PC-3 (cell line): ENCODE measurements around the gene MS4A18. TPM values are rescaled to one million over a fixed set of nuclear protein-coding genes. Genes with fewer than 3 reads are reported as not detected.
A peak's percentile ranks its signal among the peaks of the same experiment; 100 is the strongest.

ENCODE experiments used
- ATAC-seq: fragments of 200-7000 bp; cut with Tn5 transposase; 2 replicates; pipeline ENCODE4 v1.9.1; 2020; ENCODE audit warnings: mild to moderate bottlenecking, moderate library complexity
- BruUV-seq: library from RNA; stranded (reverse); fragments of 400-500 nt; replicated peaks from 2 replicates; lab custom pipeline; 2021; lab: Mats Ljungman, UMichigan
- CTCF ChIA-PET: fragments of 300-600 bp; sonication (Branson Sonifier 250); formaldehyde crosslinking; loops from one replicate; lab custom pipeline; 2022; ENCODE audit warnings: antibody characterized with exemption; lab: Charles Lee
- POLR2A ChIA-PET: fragments of 300-600 bp; sonication (Branson Sonifier 250); formaldehyde crosslinking; loops from one replicate; lab custom pipeline; 2022; ENCODE audit warnings: antibody characterized with exemption; ENCODE audit not compliant: unreplicated experiment; lab: Charles Lee
- DNase-seq: peaks from one replicate; pipeline ENCODE4 v3.0.0-alpha.2; 2015
- H2AFZ ChIP-seq: fragments of 300-600 bp; sonication (generic); 2 replicates; pipeline ENCODE4 v1.6.0; 2016; ENCODE audit warnings: antibody characterized with exemption, low read length
- H3F3A ChIP-seq: fragments of 300-600 bp; sonication (generic); one replicate; pipeline ENCODE4 v1.6.0; 2017; ENCODE audit warnings: antibody characterized with exemption, low read length, control low read depth, mild to moderate bottlenecking; ENCODE audit not compliant: unreplicated experiment
- H3K27ac ChIP-seq: fragments of 300-600 bp; sonication (generic); 2 replicates; pipeline ENCODE4 v1.5.1; 2016; ENCODE audit warnings: mild to moderate bottlenecking, low read length
- H3K27me3 ChIP-seq: fragments of 300-600 bp; sonication (generic); 2 replicates; pipeline ENCODE4 v1.6.1; 2016; ENCODE audit warnings: low read length, mixed read lengths
- H3K36me3 ChIP-seq: fragments of 300-600 bp; sonication (generic); 2 replicates; pipeline ENCODE4 v1.6.1; 2016; ENCODE audit warnings: low read depth, mixed run types, low read length, mixed read lengths
- H3K4me1 ChIP-seq: fragments of 300-600 bp; sonication (generic); 2 replicates; pipeline ENCODE4 v1.5.1; 2016; ENCODE audit warnings: low read length; ENCODE audit not compliant: insufficient read depth
- H3K4me2 ChIP-seq: fragments of 300-600 bp; sonication (generic); 2 replicates; pipeline ENCODE4 v1.6.0; 2016; ENCODE audit warnings: low read length
- H3K4me3 ChIP-seq: fragments of 300-600 bp; sonication (generic); 2 replicates; pipeline ENCODE4 v1.5.1; 2016; ENCODE audit warnings: mild to moderate bottlenecking, low read length, mixed read lengths
- H3K79me2 ChIP-seq: fragments of 300-600 bp; sonication (generic); 2 replicates; pipeline ENCODE4 v1.6.1; 2017; ENCODE audit warnings: low read length, mixed read lengths
- H3K9ac ChIP-seq: fragments of 300-600 bp; sonication (generic); 2 replicates; pipeline ENCODE4 v1.6.0; 2016; ENCODE audit warnings: mild to moderate bottlenecking, low read length
- H3K9me2 ChIP-seq: fragments of 300-600 bp; sonication (generic); replicated peaks from 2 replicates; pipeline ENCODE4 v1.6.1; 2016; ENCODE audit warnings: mixed run types, low read length, mixed read lengths
- H3K9me3 ChIP-seq: fragments of 300-600 bp; sonication (generic); 2 replicates; pipeline ENCODE4 v1.6.1; 2016; ENCODE audit warnings: low read length, mixed read lengths
- H4K20me1 ChIP-seq: fragments of 300-600 bp; sonication (generic); 2 replicates; pipeline ENCODE4 v1.6.1; 2016; ENCODE audit warnings: low read length, mixed read lengths
- EZH2 ChIP-seq: fragments of 300-600 bp; sonication (generic); IDR thresholded peaks from one replicate; pipeline ENCODE4 v1.6.1; 2017; ENCODE audit warnings: antibody characterized with exemption, mild to moderate bottlenecking, low read length; ENCODE audit not compliant: unreplicated experiment
- EZH2phosphoT487 ChIP-seq: fragments of 300-600 bp; sonication (generic); IDR thresholded peaks from 2 replicates; pipeline ENCODE4 v1.6.1; 2018; ENCODE audit warnings: mild to moderate bottlenecking, antibody characterized with exemption, low read length, borderline replicate concordance
- intact Hi-C: fragments of 100-400 bp; cut with micrococcal nuclease; formaldehyde crosslinking; loops from 2 replicates; pipeline ENCODE4 v1.9.0; 2023
- total RNA-seq: library from RNA; depleted of rRNA; stranded (reverse); fragments of >200 nt; gene quantifications from 2 replicates; pipeline ENCODE4 v1.2.3, GENCODE V29; 2014
- TF ChIP-seq, protein P1 (sequence below): fragments of 300-600 bp; sonication (generic); conservative IDR thresholded peaks from 2 replicates; pipeline ENCODE4 v1.5.1; 2017; ENCODE audit warnings: antibody characterized with exemption, low read depth, mild to moderate bottlenecking, low read length

MS4A18 gene
- total RNA-seq, 1 experiment from 2014 or later = not detected

DNA sequence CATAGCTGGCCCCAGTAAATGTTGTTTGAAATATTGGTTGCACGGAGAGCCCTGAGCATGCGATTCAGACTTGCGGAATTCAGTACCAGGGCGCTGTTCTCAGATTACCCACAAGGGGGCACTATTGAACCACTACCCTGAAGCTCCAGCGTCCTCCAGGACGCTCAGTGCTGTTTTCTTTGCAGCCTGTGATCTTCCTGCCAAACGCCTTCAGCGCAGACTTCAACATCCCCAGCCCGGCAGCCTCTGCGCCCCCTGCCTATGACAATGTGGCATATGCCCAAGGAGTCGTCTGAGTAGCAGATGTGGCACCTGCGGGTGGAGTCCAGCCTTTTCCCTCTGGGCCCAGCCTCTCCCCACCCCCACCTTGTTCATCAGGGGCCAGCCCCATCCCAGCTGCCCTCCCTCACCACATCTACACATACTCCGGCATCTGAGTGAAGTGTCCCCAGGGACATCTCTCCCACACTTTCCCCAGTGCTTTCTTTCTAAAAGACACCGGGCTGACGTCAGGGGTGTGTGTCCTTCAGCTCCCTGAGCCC, 51.0 kb downstream of the MS4A18 start:
- H3K9me2 ChIP-seq = no peaks in the 10 kb centered on the region
- no peaks in the 10 kb centered on the region for H3K79me2 ChIP-seq
- peaks cover 11% of the 10 kb centered on the region for H3K4me1 ChIP-seq
- TF ChIP-seq EZH2 (no peak), EZH2phosphoT487 (no peak)
- TF ChIP-seq, protein P1, sequence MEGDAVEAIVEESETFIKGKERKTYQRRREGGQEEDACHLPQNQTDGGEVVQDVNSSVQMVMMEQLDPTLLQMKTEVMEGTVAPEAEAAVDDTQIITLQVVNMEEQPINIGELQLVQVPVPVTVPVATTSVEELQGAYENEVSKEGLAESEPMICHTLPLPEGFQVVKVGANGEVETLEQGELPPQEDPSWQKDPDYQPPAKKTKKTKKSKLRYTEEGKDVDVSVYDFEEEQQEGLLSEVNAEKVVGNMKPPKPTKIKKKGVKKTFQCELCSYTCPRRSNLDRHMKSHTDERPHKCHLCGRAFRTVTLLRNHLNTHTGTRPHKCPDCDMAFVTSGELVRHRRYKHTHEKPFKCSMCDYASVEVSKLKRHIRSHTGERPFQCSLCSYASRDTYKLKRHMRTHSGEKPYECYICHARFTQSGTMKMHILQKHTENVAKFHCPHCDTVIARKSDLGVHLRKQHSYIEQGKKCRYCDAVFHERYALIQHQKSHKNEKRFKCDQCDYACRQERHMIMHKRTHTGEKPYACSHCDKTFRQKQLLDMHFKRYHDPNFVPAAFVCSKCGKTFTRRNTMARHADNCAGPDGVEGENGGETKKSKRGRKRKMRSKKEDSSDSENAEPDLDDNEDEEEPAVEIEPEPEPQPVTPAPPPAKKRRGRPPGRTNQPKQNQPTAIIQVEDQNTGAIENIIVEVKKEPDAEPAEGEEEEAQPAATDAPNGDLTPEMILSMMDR = peak; percentile 93
- no peak overlapping the region for H3K4me3 ChIP-seq
- H3K9me3 ChIP-seq = no peaks in the 10 kb centered on the region
- no peaks in the 10 kb centered on the region for H3F3A ChIP-seq
- no peaks in the 10 kb centered on the region for H3K36me3 ChIP-seq
- ChIA-PET CTCF (interaction anchor here (0.8 to 1.8 kb wide), 5 partner anchors 13 to 355 kb away, joined by 6 to 13 read pairs (median 9); no protein-coding TSS in a partner anchor), POLR2A (no interaction called here)
- no peak overlapping the region for H3K9ac ChIP-seq
- DNase-seq (peak; percentile 97), ATAC-seq (peak; percentile 87)
- no TSS peak for BruUV-seq
- intact Hi-C loops = loop anchor here (1.0 to 5.0 kb wide), 6 partner anchors 56 to 412 kb away; no protein-coding TSS in a partner anchor
- no peak overlapping the region for H2AFZ ChIP-seq
- no peaks in the 10 kb centered on the region for H3K27me3 ChIP-seq
- H3K27ac ChIP-seq = no peak overlapping the region
- H3K4me2 ChIP-seq = no peak overlapping the region; the same call in 1 of the 2 replicates
- no peaks in the 10 kb centered on the region for H4K20me1 ChIP-seq

DNA sequence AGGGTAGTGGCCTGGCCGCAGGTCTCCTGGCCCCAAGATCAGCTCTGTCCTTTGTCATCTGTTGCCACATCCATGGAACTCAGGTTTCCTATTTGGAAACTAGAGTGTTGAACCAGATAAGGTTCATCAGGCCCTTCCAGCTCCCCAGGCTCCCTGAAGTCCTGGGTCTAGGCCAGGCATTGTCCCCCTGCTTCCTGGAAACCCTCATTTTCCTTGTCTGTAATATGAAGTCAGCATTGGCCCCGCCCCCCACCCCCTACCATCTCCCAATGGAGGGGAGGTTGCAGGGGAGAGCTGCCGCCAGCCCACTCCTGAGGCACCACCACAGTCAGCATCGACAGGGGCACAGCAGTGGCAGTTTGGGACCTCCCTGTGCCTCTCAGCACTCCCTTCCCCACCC, 51.6 kb downstream of the MS4A18 start:
- Histone ChIP-seq H3K79me2 (no peaks in the 10 kb centered on the region), H3K9me3 (no peaks in the 10 kb centered on the region), H2AFZ (no peak overlapping the region), H4K20me1 (no peaks in the 10 kb centered on the region), H3K36me3 (no peaks in the 10 kb centered on the region), H3K9me2 (no peaks in the 10 kb centered on the region), H3K27me3 (no peaks in the 10 kb centered on the region), H3F3A (no peaks in the 10 kb centered on the region), H3K4me3 (no peak overlapping the region), H3K4me2 (no peak overlapping the region), H3K4me1 (peaks cover 11% of the 10 kb centered on the region), H3K27ac (no peak overlapping the region), H3K9ac (no peak overlapping the region)
- TF ChIP-seq, protein P1 = no peak
- TF ChIP-seq EZH2phosphoT487 (no peak), EZH2 (no peak)
- ATAC-seq = no peak
- CTCF ChIA-PET = interaction anchor here (0.5 to 1.8 kb wide), 4 partner anchors 13 to 354 kb away, joined by 3 to 13 read pairs (median 10); no protein-coding TSS in a partner anchor
- no peak for DNase-seq
- BruUV-seq = no TSS peak
- POLR2A ChIA-PET = no interaction called here
- intact Hi-C loops = loop anchor here (5.0 kb wide), 1 partner anchor 356 kb away; no protein-coding TSS in a partner anchor

DNA sequence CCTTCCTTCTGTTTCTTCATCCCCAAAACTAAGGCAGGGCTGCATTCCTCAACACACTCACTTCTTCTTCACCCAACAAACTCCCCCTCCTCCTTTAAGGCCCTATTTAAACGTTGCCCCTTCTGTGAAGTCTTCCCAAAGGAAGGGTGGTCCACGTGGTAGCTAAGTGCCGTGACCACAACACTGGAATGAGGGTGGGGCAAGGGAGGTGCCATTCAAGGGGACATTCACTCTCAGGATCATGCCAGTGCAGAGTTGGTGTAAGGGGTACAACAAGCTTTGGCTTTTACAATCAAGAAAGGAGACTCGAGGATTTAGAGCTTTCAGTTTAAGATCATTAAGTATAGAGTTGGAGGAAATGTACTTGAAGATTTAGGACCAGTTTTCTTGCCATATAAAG, 52.6 kb downstream of the MS4A18 start:
- H3K9ac ChIP-seq = peak overlapping the region; percentile 11; the same call in 1 of the 2 replicates
- CTCF ChIA-PET = interaction anchor here (0.9 kb wide), 1 partner anchor 110 kb away, joined by 4 read pairs; no protein-coding TSS in a partner anchor
- no peak for ATAC-seq

More for the DNA sequence above, 52.6 kb downstream of the MS4A18 start:
- Histone ChIP-seq H3K9me2 (no peaks in the 10 kb centered on the region), H3K27me3 (no peaks in the 10 kb centered on the region), H3K4me3 (no peak overlapping the region), H3F3A (no peaks in the 10 kb centered on the region), H3K4me1 (peaks cover 11% of the 10 kb centered on the region), H3K36me3 (no peaks in the 10 kb centered on the region), H2AFZ (peak overlapping the region; percentile 31), H3K79me2 (no peaks in the 10 kb centered on the region), H3K9me3 (no peaks in the 10 kb centered on the region), H4K20me1 (no peaks in the 10 kb centered on the region), H3K4me2 (peak overlapping the region; percentile 14; the same call in 1 of the 2 replicates), H3K27ac (peak overlapping the region; percentile 41)
- POLR2A ChIA-PET = no interaction called here
- no TSS peak for BruUV-seq
- intact Hi-C loops = loop anchor here (5.0 kb wide), 1 partner anchor 355 kb away; no protein-coding TSS in a partner anchor
- no peak for DNase-seq
- TF ChIP-seq EZH2 = no peak
- TF ChIP-seq, protein P1 = no peak
- TF ChIP-seq EZH2phosphoT487 = no peak
